Measurements from ENCODE around the gene CEBPE. TPM values are rescaled to one million over a fixed set of nuclear protein-coding genes. Genes with fewer than 3 reads are reported as not detected.

CEBPE gene
- total RNA-seq, 2 experiments from 2014 or later: 1.1 to 2.3 TPM

- no peak for DNase-seq (ENCODE audit: low spot score)
- Histone ChIP-seq H3K27ac (ENCODE audit: low read depth, low read length, poor library complexity, severe bottlenecking) (no peak overlapping the region), H3K9me2 (ENCODE audit: insufficient read depth, low read length) (no peaks in the 10 kb centered on the region), H4K20me1 (ENCODE audit: insufficient read depth, low read length) (no peaks in the 10 kb centered on the region), H3K4me1 (ENCODE audit: insufficient read depth, low read length, poor library complexity, severe bottlenecking) (no peaks in the 10 kb centered on the region), H3K36me3 (ENCODE audit: insufficient read depth, low read length) (no peaks in the 10 kb centered on the region), H3K4me3 (ENCODE audit: low read depth, low read length, poor library complexity, severe bottlenecking) (no peak overlapping the region), H3K9me3 (ENCODE audit: low read length) (no peaks in the 10 kb centered on the region), H3K4me2 (ENCODE audit: low read length) (no peak overlapping the region), H3K79me2 (ENCODE audit: insufficient read depth, low read depth, low read length) (no peaks in the 10 kb centered on the region), H2AFZ (ENCODE audit: low read length) (no peak overlapping the region)
- ChIA-PET POLR2A (no interaction called here), CTCF (ENCODE audit: unreplicated experiment) (no interaction called here)
- TF ChIP-seq EZH2phosphoT487 (IDR thresholded peaks at IDR 0.05; ENCODE audit: borderline replicate concordance, low read depth, low read length): no peak
- TF ChIP-seq, protein P1, sequence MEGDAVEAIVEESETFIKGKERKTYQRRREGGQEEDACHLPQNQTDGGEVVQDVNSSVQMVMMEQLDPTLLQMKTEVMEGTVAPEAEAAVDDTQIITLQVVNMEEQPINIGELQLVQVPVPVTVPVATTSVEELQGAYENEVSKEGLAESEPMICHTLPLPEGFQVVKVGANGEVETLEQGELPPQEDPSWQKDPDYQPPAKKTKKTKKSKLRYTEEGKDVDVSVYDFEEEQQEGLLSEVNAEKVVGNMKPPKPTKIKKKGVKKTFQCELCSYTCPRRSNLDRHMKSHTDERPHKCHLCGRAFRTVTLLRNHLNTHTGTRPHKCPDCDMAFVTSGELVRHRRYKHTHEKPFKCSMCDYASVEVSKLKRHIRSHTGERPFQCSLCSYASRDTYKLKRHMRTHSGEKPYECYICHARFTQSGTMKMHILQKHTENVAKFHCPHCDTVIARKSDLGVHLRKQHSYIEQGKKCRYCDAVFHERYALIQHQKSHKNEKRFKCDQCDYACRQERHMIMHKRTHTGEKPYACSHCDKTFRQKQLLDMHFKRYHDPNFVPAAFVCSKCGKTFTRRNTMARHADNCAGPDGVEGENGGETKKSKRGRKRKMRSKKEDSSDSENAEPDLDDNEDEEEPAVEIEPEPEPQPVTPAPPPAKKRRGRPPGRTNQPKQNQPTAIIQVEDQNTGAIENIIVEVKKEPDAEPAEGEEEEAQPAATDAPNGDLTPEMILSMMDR (conservative IDR thresholded peaks at IDR 0.05; ENCODE audit: low read length): no peak
- intact Hi-C loops (cut with micrococcal nuclease; ENCODE audit: unreplicated experiment): no loop called here
- BruUV-seq (replicated peaks): no TSS peak
Measured at GRCh38 chr14:23141706-23142444, 22.8 kb upstream of the CEBPE start.

DNA sequence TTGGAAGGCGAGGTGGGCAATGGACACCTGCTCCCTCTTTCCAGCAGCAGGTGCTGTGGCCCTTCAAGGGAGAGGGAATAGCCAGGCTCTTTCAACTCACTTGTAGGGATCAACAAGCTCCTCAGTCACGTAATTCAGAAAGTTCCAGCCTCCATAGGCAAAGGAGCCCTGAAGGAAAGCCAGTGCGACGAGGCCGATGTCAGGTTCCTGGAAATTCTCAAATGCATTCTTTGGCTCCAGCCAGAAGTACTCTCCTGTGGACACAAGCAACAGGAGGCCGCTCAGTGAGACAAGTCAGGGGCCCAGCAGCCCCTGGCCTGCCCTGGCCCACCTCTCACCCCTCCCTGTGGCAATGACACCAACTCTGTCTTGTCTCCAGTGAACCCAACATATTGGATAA is 21.3 kb upstream of the CEBPE start:
- no peaks in the 10 kb centered on the region for H3K36me3 ChIP-seq (ENCODE audit: insufficient read depth, low read length)
- no TSS peak for BruUV-seq (replicated peaks)
- no peaks in the 10 kb centered on the region for H3K9me3 ChIP-seq (ENCODE audit: low read length)
- H4K20me1 ChIP-seq (ENCODE audit: insufficient read depth, low read length): no peaks in the 10 kb centered on the region
- DNase-seq (ENCODE audit: low spot score): no peak
- no peaks in the 10 kb centered on the region for H3K4me1 ChIP-seq (ENCODE audit: insufficient read depth, low read length, poor library complexity, severe bottlenecking)
- no peak for TF ChIP-seq EZH2phosphoT487 (IDR thresholded peaks at IDR 0.05; ENCODE audit: borderline replicate concordance, low read depth, low read length)
- TF ChIP-seq, protein P1 (conservative IDR thresholded peaks at IDR 0.05; ENCODE audit: low read length): no peak
- ChIA-PET CTCF (ENCODE audit: unreplicated experiment) (no interaction called here), POLR2A (no interaction called here)
- no peak overlapping the region for H2AFZ ChIP-seq (ENCODE audit: low read length)
- no peak overlapping the region for H3K27ac ChIP-seq (ENCODE audit: low read depth, low read length, poor library complexity, severe bottlenecking)
- no peaks in the 10 kb centered on the region for H3K9me2 ChIP-seq (ENCODE audit: insufficient read depth, low read length)
- intact Hi-C loops (cut with micrococcal nuclease; ENCODE audit: unreplicated experiment): no loop called here
- no peak overlapping the region for H3K4me3 ChIP-seq (ENCODE audit: low read depth, low read length, poor library complexity, severe bottlenecking)
- H3K79me2 ChIP-seq (ENCODE audit: insufficient read depth, low read depth, low read length): no peaks in the 10 kb centered on the region
- H3K4me2 ChIP-seq (ENCODE audit: low read length): no peak overlapping the region

GRCh38 chr14:23139874-23140273 is 20.8 kb upstream of the CEBPE start:
- ChIA-PET POLR2A (no interaction called here), CTCF (ENCODE audit: unreplicated experiment) (no interaction called here)
- Histone ChIP-seq H4K20me1 (ENCODE audit: insufficient read depth, low read length) (no peaks in the 10 kb centered on the region), H3K36me3 (ENCODE audit: insufficient read depth, low read length) (no peaks in the 10 kb centered on the region), H2AFZ (ENCODE audit: low read length) (no peak overlapping the region), H3K27ac (ENCODE audit: low read depth, low read length, poor library complexity, severe bottlenecking) (no peak overlapping the region), H3K4me1 (ENCODE audit: insufficient read depth, low read length, poor library complexity, severe bottlenecking) (no peaks in the 10 kb centered on the region), H3K9me2 (ENCODE audit: insufficient read depth, low read length) (no peaks in the 10 kb centered on the region), H3K4me3 (ENCODE audit: low read depth, low read length, poor library complexity, severe bottlenecking) (no peak overlapping the region), H3K9me3 (ENCODE audit: low read length) (no peaks in the 10 kb centered on the region), H3K79me2 (ENCODE audit: insufficient read depth, low read depth, low read length) (no peaks in the 10 kb centered on the region), H3K4me2 (ENCODE audit: low read length) (no peak overlapping the region)
- TF ChIP-seq, protein P1 (conservative IDR thresholded peaks at IDR 0.05; ENCODE audit: low read length): no peak
- TF ChIP-seq EZH2phosphoT487 (IDR thresholded peaks at IDR 0.05; ENCODE audit: borderline replicate concordance, low read depth, low read length): no peak
- intact Hi-C loops (cut with micrococcal nuclease; ENCODE audit: unreplicated experiment): no loop called here
- DNase-seq (ENCODE audit: low spot score): no peak
- BruUV-seq (replicated peaks): no TSS peak
